Hindlimb muscle (tissue), 1 donor: ENCODE results near the gene DSE. TPM values are rescaled to one million over a fixed set of nuclear protein-coding genes. Genes with fewer than 3 reads are reported as not detected.

Experiments used
- DNase-seq: peaks from one replicate; pipeline ENCODE4 v3.0.0-alpha.2; 2013
- polyA plus RNA-seq: library from polyadenylated mRNA; unstranded; fragments of 120-200 nt; gene quantifications from one replicate; pipeline ENCODE4 v1.2.1, GENCODE V29; 2013; ENCODE audit not compliant: insufficient read length

Gene DSE
- polyA plus RNA-seq, 1 donor, result 28.9 TPM

GRCh38 chr6:116417661-116418060 lies 46.9 kb downstream of the DSE start:
- DNase-seq, result no peak

GRCh38 chr6:116419069-116419786 lies 48.5 kb downstream of the DSE start:
- no peak for DNase-seq

- DNase-seq, result no peak
Measured at GRCh38 chr6:116420341-116420740, 49.6 kb downstream of the DSE start.

- DNase-seq, result no peak
Measured at GRCh38 chr6:116422238-116422637, 51.5 kb downstream of the DSE start.

- DNase-seq, result no peak
Measured at GRCh38 chr6:116424001-116424400, 53.3 kb downstream of the DSE start.

- DNase-seq, result no peak
Measured at GRCh38 chr6:116426551-116426950, 55.8 kb downstream of the DSE start.

- no peak for DNase-seq
Measured at GRCh38 chr6:116429111-116429510, 58.4 kb downstream of the DSE start.

GRCh38 chr6:116430860-116431259 lies 60.1 kb downstream of the DSE start:
- DNase-seq, result no peak

GRCh38 chr6:116431964-116432595 lies 61.3 kb downstream of the DSE start:
- no peak for DNase-seq

- no peak for DNase-seq
Measured at GRCh38 chr6:116433206-116433712, 62.5 kb downstream of the DSE start.

GRCh38 chr6:116434056-116434725 lies 63.4 kb downstream of the DSE start:
- DNase-seq, result no peak

- no peak for DNase-seq
Measured at GRCh38 chr6:116436586-116436985, 65.8 kb downstream of the DSE start.

GRCh38 chr6:116437656-116438055 lies 66.9 kb downstream of the DSE start:
- no peak for DNase-seq

GRCh38 chr6:116438590-116439448 lies 68.1 kb downstream of the DSE start:
- no peak for DNase-seq

GRCh38 chr6:116439522-116440051 lies 68.8 kb downstream of the DSE start:
- no peak for DNase-seq

- DNase-seq, result no peak
Measured at GRCh38 chr6:116443105-116443504, 72.4 kb downstream of the DSE start.

GRCh38 chr6:116444092-116444491 lies 73.3 kb downstream of the DSE start:
- DNase-seq, result no peak

GRCh38 chr6:116444575-116444974 lies 73.8 kb downstream of the DSE start:
- DNase-seq, result no peak

- DNase-seq, result no peak
Measured at GRCh38 chr6:116445102-116445501, 74.4 kb downstream of the DSE start.

- DNase-seq, result no peak
Measured at GRCh38 chr6:116446399-116446798, 75.7 kb downstream of the DSE start.

- no peak for DNase-seq
Measured at GRCh38 chr6:116447052-116447451, 76.3 kb downstream of the DSE start.

- DNase-seq, result no peak
Measured at GRCh38 chr6:116447496-116448011, 76.8 kb downstream of the DSE start.
